PC-3 (cell line): Measurements from ENCODE around the gene ZNF407.

Experiments used
- EZH2 ChIP-seq: fragments of 300-600 bp; sonication (generic); IDR thresholded peaks from one replicate; pipeline ENCODE4 v1.6.1; 2017; ENCODE audit warnings: antibody characterized with exemption, mild to moderate bottlenecking, low read length; ENCODE audit not compliant: unreplicated experiment
- EZH2phosphoT487 ChIP-seq: fragments of 300-600 bp; sonication (generic); IDR thresholded peaks from 2 replicates; pipeline ENCODE4 v1.6.1; 2018; ENCODE audit warnings: mild to moderate bottlenecking, antibody characterized with exemption, low read length, borderline replicate concordance
- TF ChIP-seq, protein P1 (sequence below): fragments of 300-600 bp; sonication (generic); conservative IDR thresholded peaks from 2 replicates; pipeline ENCODE4 v1.5.1; 2017; ENCODE audit warnings: antibody characterized with exemption, low read depth, mild to moderate bottlenecking, low read length

DNA sequence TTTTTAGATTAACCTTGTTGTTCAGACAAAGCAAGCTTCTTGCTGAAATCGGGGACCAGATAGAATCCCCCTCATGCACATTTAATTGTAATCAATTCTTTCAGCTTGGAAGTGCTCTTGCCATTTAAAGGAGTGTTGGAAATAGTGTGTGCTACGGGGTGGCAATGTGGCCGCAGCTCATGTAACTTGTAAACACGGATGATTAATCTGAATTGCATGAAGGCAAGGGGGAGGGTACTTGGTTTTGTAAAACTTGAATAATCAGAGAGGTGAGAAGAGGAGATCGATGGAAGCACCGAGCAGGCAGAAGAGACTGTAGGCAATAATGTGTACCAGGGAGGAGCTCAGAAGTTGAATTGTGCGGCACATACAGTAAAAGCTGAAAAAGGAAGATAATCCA is 337.8 kb downstream of the ZNF407 start:
- no peak for TF ChIP-seq EZH2
- TF ChIP-seq, protein P1, sequence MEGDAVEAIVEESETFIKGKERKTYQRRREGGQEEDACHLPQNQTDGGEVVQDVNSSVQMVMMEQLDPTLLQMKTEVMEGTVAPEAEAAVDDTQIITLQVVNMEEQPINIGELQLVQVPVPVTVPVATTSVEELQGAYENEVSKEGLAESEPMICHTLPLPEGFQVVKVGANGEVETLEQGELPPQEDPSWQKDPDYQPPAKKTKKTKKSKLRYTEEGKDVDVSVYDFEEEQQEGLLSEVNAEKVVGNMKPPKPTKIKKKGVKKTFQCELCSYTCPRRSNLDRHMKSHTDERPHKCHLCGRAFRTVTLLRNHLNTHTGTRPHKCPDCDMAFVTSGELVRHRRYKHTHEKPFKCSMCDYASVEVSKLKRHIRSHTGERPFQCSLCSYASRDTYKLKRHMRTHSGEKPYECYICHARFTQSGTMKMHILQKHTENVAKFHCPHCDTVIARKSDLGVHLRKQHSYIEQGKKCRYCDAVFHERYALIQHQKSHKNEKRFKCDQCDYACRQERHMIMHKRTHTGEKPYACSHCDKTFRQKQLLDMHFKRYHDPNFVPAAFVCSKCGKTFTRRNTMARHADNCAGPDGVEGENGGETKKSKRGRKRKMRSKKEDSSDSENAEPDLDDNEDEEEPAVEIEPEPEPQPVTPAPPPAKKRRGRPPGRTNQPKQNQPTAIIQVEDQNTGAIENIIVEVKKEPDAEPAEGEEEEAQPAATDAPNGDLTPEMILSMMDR: no peak
- no peak for TF ChIP-seq EZH2phosphoT487
